Measurements from ENCODE around the gene ACOX3.
"Not testable (repeated sequence)": the region's sequence is repeated elsewhere in the genome, so short reads cannot be mapped to it uniquely, and the experiment has no call there.

Gene ACOX3

GRCh38 chr4:8386731-8387130 lies 53.8 kb downstream of the ACOX3 start:
- no peak for TF ChIP-seq POU2F2 (IDR thresholded peaks at IDR 0.05; ENCODE audit: low read depth, low read length)
- TF ChIP-seq PAX5 (IDR thresholded peaks at IDR 0.05; ENCODE audit: insufficient read depth, low read length, severe bottlenecking): no peak
- DNase-seq (ENCODE audit: insufficient read length, low spot score) (no peak), FAIRE-seq (no peak)

- not testable (repeated sequence) for DNase-seq (ENCODE audit: insufficient read length, low spot score); FAIRE-seq
Measured at GRCh38 chr4:8386131-8386530, 54.4 kb downstream of the ACOX3 start.

GRCh38 chr4:8385611-8386010 lies 54.9 kb downstream of the ACOX3 start:
- no peak for FAIRE-seq
- no peak for DNase-seq (ENCODE audit: insufficient read length, low spot score)
- TF ChIP-seq SPI1 (IDR thresholded peaks at IDR 0.05; ENCODE audit: low read depth, low read length): no peak
- no peak for TF ChIP-seq PAX5 (IDR thresholded peaks at IDR 0.05; ENCODE audit: insufficient read depth, low read length, severe bottlenecking)
- no peak for TF ChIP-seq POLR2AphosphoS5 (IDR thresholded peaks at IDR 0.05; ENCODE audit: low read depth, low read length)
- no peak for TF ChIP-seq TAF1 (IDR thresholded peaks at IDR 0.05; ENCODE audit: low read depth, low read length)
- TF ChIP-seq POU2F2 (IDR thresholded peaks at IDR 0.05; ENCODE audit: low read depth, low read length): no peak
- no peak for TF ChIP-seq POLR2A (IDR thresholded peaks at IDR 0.05; ENCODE audit: low read depth, low read length)

- TF ChIP-seq POLR2A (IDR thresholded peaks at IDR 0.05; ENCODE audit: low read depth, low read length) (no peak), POLR2AphosphoS5 (IDR thresholded peaks at IDR 0.05; ENCODE audit: low read depth, low read length) (no peak), PAX5 (IDR thresholded peaks at IDR 0.05; ENCODE audit: insufficient read depth, low read length, severe bottlenecking) (no peak), POU2F2 (IDR thresholded peaks at IDR 0.05; ENCODE audit: low read depth, low read length) (no peak), TAF1 (IDR thresholded peaks at IDR 0.05; ENCODE audit: low read depth, low read length) (no peak), SPI1 (IDR thresholded peaks at IDR 0.05; ENCODE audit: low read depth, low read length) (no peak)
Measured at GRCh38 chr4:8385106-8385505, 55.4 kb downstream of the ACOX3 start.

GRCh38 chr4:8384397-8385060 lies 56.0 kb downstream of the ACOX3 start:
- DNase-seq (ENCODE audit: insufficient read length, low spot score) (no peak), FAIRE-seq (no peak)
- no peak for TF ChIP-seq POU2F2 (IDR thresholded peaks at IDR 0.05; ENCODE audit: low read depth, low read length)
- no peak for TF ChIP-seq TAF1 (IDR thresholded peaks at IDR 0.05; ENCODE audit: low read depth, low read length)
- no peak for TF ChIP-seq SPI1 (IDR thresholded peaks at IDR 0.05; ENCODE audit: low read depth, low read length)

More at GRCh38 chr4:8385106-8385505, 55.4 kb downstream of the ACOX3 start:
- DNase-seq (ENCODE audit: insufficient read length, low spot score) (no peak), FAIRE-seq (peak; percentile 13)

GRCh38 chr4:8383451-8384160 lies 56.9 kb downstream of the ACOX3 start:
- FAIRE-seq (no peak), DNase-seq (ENCODE audit: insufficient read length, low spot score) (no peak)
- TF ChIP-seq SPI1 (IDR thresholded peaks at IDR 0.05; ENCODE audit: low read depth, low read length) (no peak), TAF1 (IDR thresholded peaks at IDR 0.05; ENCODE audit: low read depth, low read length) (no peak), POLR2A (IDR thresholded peaks at IDR 0.05; ENCODE audit: low read depth, low read length) (no peak), POU2F2 (IDR thresholded peaks at IDR 0.05; ENCODE audit: low read depth, low read length) (no peak), PAX5 (IDR thresholded peaks at IDR 0.05; ENCODE audit: insufficient read depth, low read length, severe bottlenecking) (no peak), POLR2AphosphoS5 (IDR thresholded peaks at IDR 0.05; ENCODE audit: low read depth, low read length) (no peak)

- FAIRE-seq: no peak
- no peak for DNase-seq (ENCODE audit: insufficient read length, low spot score)
- TF ChIP-seq POU2F2 (IDR thresholded peaks at IDR 0.05; ENCODE audit: low read depth, low read length): no peak
- no peak for TF ChIP-seq POLR2A (IDR thresholded peaks at IDR 0.05; ENCODE audit: low read depth, low read length)
- no peak for TF ChIP-seq SPI1 (IDR thresholded peaks at IDR 0.05; ENCODE audit: low read depth, low read length)
- no peak for TF ChIP-seq PAX5 (IDR thresholded peaks at IDR 0.05; ENCODE audit: insufficient read depth, low read length, severe bottlenecking)
- no peak for TF ChIP-seq TAF1 (IDR thresholded peaks at IDR 0.05; ENCODE audit: low read depth, low read length)
- TF ChIP-seq POLR2AphosphoS5 (IDR thresholded peaks at IDR 0.05; ENCODE audit: low read depth, low read length): no peak
Measured at GRCh38 chr4:8383016-8383415, 57.5 kb downstream of the ACOX3 start.

- TF ChIP-seq POLR2A (IDR thresholded peaks at IDR 0.05; ENCODE audit: low read depth, low read length): no peak
- no peak for TF ChIP-seq TAF1 (IDR thresholded peaks at IDR 0.05; ENCODE audit: low read depth, low read length)
- TF ChIP-seq PAX5 (IDR thresholded peaks at IDR 0.05; ENCODE audit: insufficient read depth, low read length, severe bottlenecking): no peak
- no peak for TF ChIP-seq POU2F2 (IDR thresholded peaks at IDR 0.05; ENCODE audit: low read depth, low read length)
- no peak for TF ChIP-seq SPI1 (IDR thresholded peaks at IDR 0.05; ENCODE audit: low read depth, low read length)
- no peak for TF ChIP-seq POLR2AphosphoS5 (IDR thresholded peaks at IDR 0.05; ENCODE audit: low read depth, low read length)
- no peak for DNase-seq (ENCODE audit: insufficient read length, low spot score)
- FAIRE-seq: no peak
Measured at GRCh38 chr4:8381814-8382581, 58.5 kb downstream of the ACOX3 start.

- FAIRE-seq: no peak
- TF ChIP-seq POLR2AphosphoS5 (IDR thresholded peaks at IDR 0.05; ENCODE audit: low read depth, low read length): no peak
- no peak for TF ChIP-seq PAX5 (IDR thresholded peaks at IDR 0.05; ENCODE audit: insufficient read depth, low read length, severe bottlenecking)
- TF ChIP-seq POLR2A (IDR thresholded peaks at IDR 0.05; ENCODE audit: low read depth, low read length): no peak
- TF ChIP-seq TAF1 (IDR thresholded peaks at IDR 0.05; ENCODE audit: low read depth, low read length): no peak
- no peak for TF ChIP-seq SPI1 (IDR thresholded peaks at IDR 0.05; ENCODE audit: low read depth, low read length)
- no peak for TF ChIP-seq POU2F2 (IDR thresholded peaks at IDR 0.05; ENCODE audit: low read depth, low read length)
- DNase-seq (ENCODE audit: insufficient read length, low spot score): no peak
Measured at GRCh38 chr4:8380511-8381415, 59.8 kb downstream of the ACOX3 start.

Measured in GM12891 (cell line).